GM19455 (cell line): ENCODE data around the gene CYP3A5.
"Not testable (repeated sequence)": the region's sequence is repeated elsewhere in the genome, so short reads cannot be mapped to it uniquely, and the experiment has no call there.

ENCODE experiments used
- ATAC-seq: cut with Tn5 transposase; IDR thresholded peaks from one replicate; pipeline ENCODE4 v1.9.1; 2021; ENCODE audit not compliant: unreplicated experiment

Gene CYP3A5

GRCh38 chr7:99685871-99686608, 6.2 kb upstream of the CYP3A5 start:
- not testable (repeated sequence) for ATAC-seq

- ATAC-seq = no peak
Observed at GRCh38 chr7:99685129-99685758, 5.4 kb upstream of the CYP3A5 start.

GRCh38 chr7:99679032-99679399, 780 bp downstream of the CYP3A5 start:
- no peak for ATAC-seq

- ATAC-seq = no peak
Observed at GRCh38 chr7:99677648-99678045, 2.1 kb downstream of the CYP3A5 start.

- no peak for ATAC-seq
Observed at GRCh38 chr7:99677013-99677647, 2.7 kb downstream of the CYP3A5 start.

GRCh38 chr7:99674995-99675742, 4.6 kb downstream of the CYP3A5 start:
- ATAC-seq = no peak

GRCh38 chr7:99672573-99672972, 7.2 kb downstream of the CYP3A5 start:
- no peak for ATAC-seq

- ATAC-seq = no peak
Observed at GRCh38 chr7:99669782-99670181, 10.0 kb downstream of the CYP3A5 start.

- no peak for ATAC-seq
Observed at GRCh38 chr7:99668541-99668940, 11.3 kb downstream of the CYP3A5 start.

- ATAC-seq = no peak
Observed at GRCh38 chr7:99667179-99667578, 12.6 kb downstream of the CYP3A5 start.

- ATAC-seq = no peak
Observed at GRCh38 chr7:99666013-99666395, 13.8 kb downstream of the CYP3A5 start.

GRCh38 chr7:99665312-99666012, 14.3 kb downstream of the CYP3A5 start:
- ATAC-seq = no peak

- not testable (repeated sequence) for ATAC-seq
Observed at GRCh38 chr7:99657879-99658278, 21.9 kb downstream of the CYP3A5 start.

- not testable (repeated sequence) for ATAC-seq
Observed at GRCh38 chr7:99654626-99655025, 25.2 kb downstream of the CYP3A5 start.

GRCh38 chr7:99653754-99654153, 26.0 kb downstream of the CYP3A5 start:
- no peak for ATAC-seq

GRCh38 chr7:99653269-99653668, 26.5 kb downstream of the CYP3A5 start:
- ATAC-seq = not testable (repeated sequence)

- ATAC-seq = no peak
Observed at GRCh38 chr7:99652671-99653070, 27.1 kb downstream of the CYP3A5 start.

GRCh38 chr7:99651290-99651689, 28.5 kb downstream of the CYP3A5 start:
- ATAC-seq = no peak

GRCh38 chr7:99648843-99649242, 31.0 kb downstream of the CYP3A5 start:
- no peak for ATAC-seq

GRCh38 chr7:99645590-99645989, 34.2 kb downstream of the CYP3A5 start:
- no peak for ATAC-seq

GRCh38 chr7:99644431-99644830, 35.4 kb downstream of the CYP3A5 start:
- no peak for ATAC-seq
